Measurements from ENCODE around the gene BCKDHB.

Gene BCKDHB

DNA sequence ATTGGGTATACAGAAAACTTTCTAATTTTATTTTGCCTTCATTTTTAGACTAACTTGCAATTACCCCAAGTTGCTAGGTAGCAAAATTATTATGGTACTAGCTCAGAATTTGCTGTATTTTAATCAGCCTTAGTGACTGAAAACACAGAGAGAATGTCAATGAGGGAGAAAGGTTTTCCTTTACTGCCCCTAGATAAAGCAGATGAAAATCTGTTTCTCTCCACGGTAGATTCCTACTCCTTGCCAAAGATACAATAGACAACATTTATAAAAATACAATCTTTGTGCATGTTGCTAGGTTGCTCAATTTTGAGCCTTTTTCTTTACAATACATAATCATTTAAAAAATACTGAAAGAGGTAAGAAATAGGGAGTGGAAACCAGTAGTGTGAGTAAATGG is 222.2 kb downstream of the BCKDHB start:
- DNase-seq (ENCODE audit: low read depth in 3 of 3, low spot score in 1 of 3) = no peak

DNA sequence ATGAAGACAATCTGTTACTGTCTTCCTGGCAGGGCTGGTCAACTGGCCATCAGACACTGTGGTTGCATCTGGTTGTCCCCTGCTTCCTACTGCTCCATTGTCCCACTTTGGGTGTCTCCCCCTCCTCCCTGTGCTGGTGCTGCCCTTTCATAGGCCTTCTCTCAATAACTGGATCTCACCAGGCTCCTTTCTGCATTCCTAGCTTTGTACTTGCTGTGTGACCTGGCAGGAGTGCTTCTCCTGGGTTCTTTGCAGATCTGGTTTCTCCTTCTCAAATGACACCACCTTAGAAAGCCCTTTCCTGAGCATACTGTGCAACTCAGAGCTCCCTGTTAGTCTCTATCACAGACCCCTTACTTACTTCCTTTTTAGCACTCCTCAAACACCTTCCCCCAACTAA is 223.0 kb downstream of the BCKDHB start:
- DNase-seq (ENCODE audit: low read depth in 3 of 3, low spot score in 1 of 3) = no peak

DNA sequence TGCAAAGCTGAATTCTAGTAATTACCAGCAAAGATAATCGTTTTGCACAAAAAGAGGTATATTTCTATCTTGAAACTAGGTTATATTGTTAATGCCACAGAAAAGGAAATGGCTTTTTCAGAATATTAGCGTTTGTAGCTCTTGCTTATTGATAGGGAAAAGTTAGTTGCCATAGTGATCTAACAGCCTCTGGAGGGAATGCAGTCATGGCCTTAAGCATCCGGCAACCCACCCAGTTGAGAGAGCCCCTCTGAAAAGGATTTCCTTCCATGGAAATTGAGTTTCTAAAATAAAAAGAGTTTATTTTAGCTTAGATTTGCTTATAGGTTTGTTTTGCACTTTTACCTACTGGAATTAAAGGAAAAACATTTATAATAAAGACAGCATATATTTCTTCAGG is 224.5 kb downstream of the BCKDHB start:
- DNase-seq (ENCODE audit: low read depth in 3 of 3, low spot score in 1 of 3) = no peak

DNA sequence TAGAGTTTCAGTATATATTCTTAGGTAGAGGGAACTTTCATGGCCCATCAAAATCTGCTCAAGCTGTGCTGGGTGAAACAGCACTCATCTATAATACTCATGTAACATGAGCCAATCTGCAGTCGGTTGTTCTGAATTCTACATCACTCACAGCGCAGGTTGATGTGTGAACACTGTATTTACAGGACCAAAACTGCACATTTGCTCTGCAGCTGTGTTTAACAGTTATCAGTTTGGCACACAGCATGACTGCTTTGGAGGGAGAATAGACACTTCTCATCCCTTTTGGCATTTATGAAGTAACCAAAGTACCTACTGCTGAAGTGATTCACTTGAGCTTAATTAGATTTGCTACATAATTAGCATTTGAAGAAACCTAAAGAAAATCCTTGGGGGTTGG is 225.1 kb downstream of the BCKDHB start:
- no peak for DNase-seq (ENCODE audit: low read depth in 3 of 3, low spot score in 1 of 3)

DNA sequence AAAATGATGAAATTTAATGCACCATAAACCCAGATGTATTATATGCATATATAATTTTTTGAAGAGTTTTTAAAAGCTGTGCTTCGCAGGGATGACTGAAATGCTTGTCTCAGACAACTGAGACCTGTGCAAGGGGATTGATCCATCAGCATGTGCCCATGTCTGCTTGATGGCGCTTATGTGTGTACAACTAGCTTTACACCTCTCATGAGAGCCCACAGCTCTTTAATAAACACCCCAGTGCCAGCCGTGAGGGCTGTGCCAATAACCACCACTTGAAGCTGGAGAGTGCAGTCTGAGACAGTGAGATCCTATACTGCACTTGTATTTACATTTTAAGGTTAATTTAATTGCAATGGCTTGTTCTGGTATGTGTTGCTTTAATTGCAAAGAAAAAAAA is 225.5 kb downstream of the BCKDHB start:
- DNase-seq (ENCODE audit: low read depth in 3 of 3, low spot score in 1 of 3) = no peak

DNA sequence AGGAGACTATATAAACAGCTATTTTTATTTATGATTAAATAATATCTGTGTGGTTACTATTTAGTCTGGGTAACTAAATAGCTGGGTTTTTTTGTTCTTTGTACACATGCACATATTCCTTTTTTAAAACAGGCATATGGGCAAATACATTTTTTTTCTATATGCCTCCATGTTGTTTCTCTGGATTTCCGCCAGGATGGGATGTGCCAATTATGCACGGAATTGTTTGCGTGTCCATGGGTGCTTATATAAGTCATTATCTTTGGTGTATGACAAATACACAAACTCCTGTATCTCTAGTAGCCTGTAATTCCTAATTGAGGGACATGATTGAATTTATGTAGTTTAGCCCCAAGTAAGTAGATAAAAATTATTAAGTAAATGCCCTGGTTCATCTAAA is 226.9 kb downstream of the BCKDHB start:
- no peak for DNase-seq (ENCODE audit: low read depth in 3 of 3, low spot score in 1 of 3)

DNA sequence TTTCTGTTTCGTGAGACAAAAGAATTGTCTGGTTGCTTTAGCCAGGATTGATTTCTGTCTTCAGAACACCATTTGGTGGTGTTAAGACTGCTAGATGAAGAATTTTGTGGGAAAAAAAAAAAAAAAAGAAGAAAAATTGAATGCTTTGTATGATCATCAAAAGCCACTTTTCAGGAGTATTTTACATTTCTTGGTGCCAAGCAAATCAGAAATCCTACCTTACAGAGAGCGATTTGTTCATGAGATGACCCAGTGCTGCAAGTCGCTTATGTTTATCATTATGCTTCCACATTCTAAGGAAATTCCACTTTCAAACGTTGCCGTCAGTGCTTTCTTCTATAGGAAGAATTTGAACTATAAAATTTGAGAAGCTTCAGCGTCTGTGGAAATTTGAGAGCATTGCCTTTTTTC is 228.7 kb downstream of the BCKDHB start:
- no peak for DNase-seq (ENCODE audit: low read depth in 3 of 3, low spot score in 1 of 3)

DNA sequence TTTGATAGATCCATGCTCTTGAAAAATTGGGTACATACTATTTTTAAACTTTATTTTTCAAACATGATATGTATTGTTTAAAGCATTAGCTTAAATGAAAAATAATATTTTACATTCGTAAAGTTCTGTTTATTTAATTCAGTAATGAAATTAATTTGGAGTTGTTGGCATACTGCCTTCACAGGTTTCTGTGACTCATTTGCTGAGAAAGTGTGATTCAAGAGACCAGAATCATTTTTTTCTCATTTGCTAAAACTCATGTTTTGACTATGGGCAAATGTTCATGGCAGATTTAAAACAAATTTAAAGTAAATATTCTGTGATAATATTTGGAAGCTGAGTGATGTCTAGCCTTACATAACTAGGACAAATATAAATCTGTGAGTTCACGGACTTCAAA is 230.4 kb downstream of the BCKDHB start:
- no peak for DNase-seq (ENCODE audit: low read depth in 3 of 3, low spot score in 1 of 3)

DNA sequence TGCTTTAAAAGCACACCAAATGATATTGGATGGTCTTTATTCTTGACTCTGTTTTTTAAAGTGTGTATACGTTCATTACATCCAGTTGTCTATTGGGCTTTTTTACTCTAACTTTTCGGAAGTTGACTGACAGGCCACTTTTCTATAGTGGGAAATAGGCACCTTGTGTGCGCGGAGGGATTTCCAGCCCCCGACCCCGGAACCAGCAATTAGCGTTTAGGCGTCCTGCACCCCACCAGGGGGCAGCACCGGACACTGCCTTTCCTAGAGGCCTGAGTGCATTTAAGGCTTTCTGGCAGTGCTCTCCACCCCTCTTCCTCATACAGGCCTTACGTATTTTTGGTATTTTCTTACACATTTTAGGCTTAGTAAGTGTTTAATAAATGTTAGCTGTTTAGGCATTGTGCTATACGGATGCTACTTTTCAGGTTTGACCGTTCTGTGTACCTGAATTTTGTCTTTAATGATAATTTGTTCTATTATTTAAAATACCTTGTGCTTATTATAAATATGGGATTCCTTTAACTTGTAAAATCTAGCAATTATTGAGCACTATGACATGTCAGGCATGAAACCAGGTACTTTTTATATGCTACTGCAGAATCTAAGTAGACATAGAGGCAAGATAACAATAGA is 231.8 kb downstream of the BCKDHB start:
- DNase-seq (ENCODE audit: low read depth in 3 of 3, low spot score in 1 of 3) = peak; percentile 18 to 63 (median 35)

DNA sequence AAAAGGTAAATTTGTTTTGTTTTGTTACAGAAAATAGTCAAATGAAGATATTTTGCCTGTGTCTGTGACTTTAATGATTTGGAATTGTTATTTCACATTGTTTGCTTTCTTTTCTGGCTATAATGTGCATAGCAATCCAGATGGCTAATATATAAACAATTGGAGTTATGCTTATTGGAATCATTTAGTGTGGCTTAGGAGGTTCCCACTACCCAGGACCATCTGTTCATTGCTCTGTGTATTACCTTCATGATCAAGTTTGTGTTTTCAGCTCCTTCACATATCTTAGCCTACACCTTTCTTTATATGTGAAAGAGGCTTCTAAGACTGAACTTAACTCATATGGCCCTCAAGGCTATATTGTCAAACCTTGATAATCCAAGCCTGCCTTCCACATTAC is 232.9 kb downstream of the BCKDHB start:
- DNase-seq (ENCODE audit: low read depth in 3 of 3, low spot score in 1 of 3) = no peak

DNA sequence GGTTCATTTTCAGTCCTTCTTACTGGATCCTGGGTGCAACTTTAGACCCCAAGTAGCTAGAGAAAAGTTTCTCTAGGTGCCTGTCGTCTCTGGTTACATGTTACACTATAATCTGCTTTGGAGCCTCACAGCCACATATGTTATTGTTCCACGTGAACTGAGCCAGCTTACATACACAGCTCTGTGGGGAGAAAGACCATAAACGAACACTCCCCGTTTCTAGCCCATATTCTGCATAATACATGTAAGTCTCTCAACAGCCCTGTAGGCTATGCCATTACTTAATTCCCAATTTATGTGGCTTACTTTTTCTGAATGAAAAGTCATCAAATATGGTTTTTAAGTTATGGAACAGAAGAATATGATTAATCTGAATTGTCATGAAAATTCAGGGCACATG is 233.8 kb downstream of the BCKDHB start:
- no peak for DNase-seq (ENCODE audit: low read depth in 3 of 3, low spot score in 1 of 3)

DNA sequence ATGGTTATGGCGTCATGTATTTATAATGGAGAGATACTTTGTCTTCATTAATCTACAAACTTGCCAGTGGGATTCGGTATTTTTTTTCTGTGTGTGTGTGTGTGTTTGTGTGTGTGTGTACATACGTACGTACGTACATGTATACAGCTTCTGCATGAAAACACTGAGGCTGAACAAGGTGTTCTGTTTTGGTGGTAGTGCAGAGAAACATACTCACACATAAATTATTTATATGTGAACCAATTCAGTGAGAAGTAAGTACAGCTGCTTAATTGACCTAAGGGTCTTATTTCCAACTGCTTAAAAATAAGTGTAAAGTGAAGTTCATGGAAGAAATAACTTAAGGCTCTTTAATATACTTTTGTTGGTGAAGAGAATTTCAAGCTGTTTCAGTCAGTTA is 234.2 kb downstream of the BCKDHB start:
- no peak for DNase-seq (ENCODE audit: low read depth in 3 of 3, low spot score in 1 of 3)

DNA sequence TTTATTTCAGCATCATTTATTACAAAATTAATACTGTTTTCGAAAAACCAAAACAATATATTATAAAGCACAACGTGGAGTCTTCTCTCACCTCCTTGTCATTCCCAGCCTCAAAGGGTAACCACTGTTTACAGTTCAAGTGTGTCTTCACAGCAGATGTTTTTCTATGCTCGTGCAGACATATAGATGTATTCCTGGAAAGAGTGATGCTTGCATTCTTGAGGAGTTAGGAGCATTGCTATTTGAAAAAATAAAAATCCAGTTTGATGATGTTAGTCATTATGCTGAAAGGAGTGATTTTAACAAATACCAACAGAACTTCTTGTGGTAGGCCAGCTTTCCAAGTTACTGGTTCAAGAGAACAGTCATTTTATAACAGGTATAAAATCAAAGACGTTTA is 234.9 kb downstream of the BCKDHB start:
- DNase-seq (ENCODE audit: low read depth in 3 of 3, low spot score in 1 of 3) = no peak

DNA sequence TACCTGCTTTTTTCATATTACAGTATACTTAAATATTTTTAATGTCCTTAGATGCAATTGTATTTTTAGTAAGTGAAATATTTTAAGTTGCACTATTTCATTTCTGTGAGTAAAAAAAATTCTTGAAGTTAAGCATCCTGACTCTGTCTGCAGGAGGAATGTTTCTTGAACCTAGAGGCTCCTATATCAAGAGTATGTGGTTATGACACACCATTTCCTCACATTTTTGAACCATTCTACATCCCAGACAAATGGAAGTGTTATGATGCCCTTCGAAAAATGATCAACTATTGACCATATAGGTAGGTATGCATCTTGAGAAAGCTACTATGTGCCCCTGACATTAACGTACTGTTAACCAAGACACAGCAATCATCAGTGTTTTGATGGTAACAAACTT is 237.0 kb downstream of the BCKDHB start:
- DNase-seq (ENCODE audit: low read depth in 3 of 3, low spot score in 1 of 3) = no peak

DNA sequence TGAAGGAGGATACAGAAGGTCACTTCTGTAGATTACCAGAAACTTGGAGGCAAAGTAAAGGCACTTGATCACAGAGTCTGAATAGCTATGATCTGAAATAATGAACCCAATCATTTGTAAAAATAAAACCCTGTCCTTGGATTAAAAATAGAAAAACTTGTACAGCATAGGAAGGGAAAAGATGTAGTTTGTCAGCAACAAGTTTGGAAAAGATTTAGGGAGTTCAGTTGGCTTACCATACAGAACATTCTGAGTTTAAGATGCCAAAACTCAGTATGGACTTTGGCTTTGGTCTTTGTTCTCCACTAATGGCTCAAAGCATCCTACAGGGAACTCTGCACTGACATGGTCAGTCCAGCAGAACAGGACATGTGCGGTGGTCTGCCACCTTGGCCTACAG is 240.6 kb downstream of the BCKDHB start:
- no peak for DNase-seq (ENCODE audit: low read depth in 3 of 3, low spot score in 1 of 3)

DNA sequence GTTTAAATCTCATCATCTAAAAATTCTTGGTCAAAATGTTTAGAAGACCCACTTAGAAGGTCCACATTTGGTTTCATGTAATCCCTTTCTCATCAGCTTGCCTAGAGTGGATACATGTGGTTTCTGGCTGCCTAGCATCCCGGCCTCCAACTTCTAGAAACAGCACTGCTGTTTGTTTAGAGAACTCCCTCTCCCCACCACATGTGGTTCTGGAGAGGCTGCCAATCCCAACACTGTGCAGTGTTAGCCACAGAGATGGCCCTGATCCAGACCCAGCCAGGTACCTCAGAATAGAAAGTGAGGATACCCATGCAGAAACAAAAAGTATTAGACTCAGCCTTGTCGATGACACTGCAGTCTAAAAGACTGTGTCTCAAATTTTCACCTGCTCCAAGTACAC is 241.8 kb downstream of the BCKDHB start:
- DNase-seq (ENCODE audit: low read depth in 3 of 3, low spot score in 1 of 3) = no peak

DNA sequence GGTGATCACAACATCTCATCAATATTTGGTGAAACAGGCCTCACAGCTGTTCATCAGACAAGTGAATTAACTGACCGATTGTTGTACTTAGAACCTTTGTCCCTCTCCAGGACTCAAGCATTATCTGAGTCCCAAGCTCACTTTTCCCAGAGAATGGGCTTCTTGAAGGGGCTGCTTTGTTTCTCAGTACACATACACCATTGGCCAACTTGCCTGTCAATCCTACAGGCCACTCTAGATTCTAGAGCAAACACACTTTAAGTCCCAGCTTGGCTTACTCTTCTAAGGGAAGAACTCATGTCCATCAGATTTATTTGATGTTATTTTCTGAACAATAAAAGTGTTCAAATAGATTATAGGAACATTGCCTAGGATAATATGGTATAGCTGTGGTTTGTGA is 249.5 kb downstream of the BCKDHB start:
- no peak for DNase-seq (ENCODE audit: low read depth in 3 of 3, low spot score in 1 of 3)

DNA sequence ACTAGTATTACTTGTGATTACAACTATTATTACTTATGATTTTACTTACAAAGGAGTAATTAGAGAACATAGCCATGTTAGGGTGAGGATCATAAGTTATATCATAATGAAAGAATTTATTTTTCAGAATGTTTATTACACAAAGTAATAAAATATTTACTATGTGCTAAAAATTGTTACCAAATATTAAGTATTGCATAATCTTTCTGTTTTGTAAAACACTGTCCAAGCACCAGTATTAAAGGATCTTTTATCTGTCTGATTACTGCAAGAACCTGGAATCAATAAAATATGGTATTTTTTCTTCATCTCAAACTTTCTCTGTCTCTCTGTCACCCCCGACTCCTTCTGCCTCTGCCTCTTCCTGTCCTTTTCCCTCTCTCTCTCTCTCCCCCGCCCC is 250.1 kb downstream of the BCKDHB start:
- DNase-seq (ENCODE audit: low read depth in 3 of 3, low spot score in 1 of 3) = no peak

DNA sequence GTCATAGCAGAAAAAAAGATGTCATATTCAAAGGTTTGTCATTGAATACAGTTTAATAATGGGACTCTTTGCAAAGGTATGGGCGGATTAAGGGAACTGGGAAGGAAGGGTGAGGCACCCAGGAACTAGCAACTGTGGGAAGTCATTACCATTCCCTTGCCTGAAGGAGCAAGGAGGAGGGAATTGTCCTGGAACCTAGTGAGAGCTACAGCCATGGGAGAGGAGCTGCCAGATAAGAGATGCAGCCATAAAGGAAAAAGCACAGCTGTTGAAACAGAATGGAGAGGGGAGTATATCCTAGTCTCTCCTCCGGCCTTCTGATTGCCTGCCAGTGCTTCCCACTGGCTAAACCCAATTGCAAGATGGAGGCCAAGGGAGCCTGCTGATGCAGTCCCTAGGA is 250.6 kb downstream of the BCKDHB start:
- no peak for DNase-seq (ENCODE audit: low read depth in 3 of 3, low spot score in 1 of 3)

DNA sequence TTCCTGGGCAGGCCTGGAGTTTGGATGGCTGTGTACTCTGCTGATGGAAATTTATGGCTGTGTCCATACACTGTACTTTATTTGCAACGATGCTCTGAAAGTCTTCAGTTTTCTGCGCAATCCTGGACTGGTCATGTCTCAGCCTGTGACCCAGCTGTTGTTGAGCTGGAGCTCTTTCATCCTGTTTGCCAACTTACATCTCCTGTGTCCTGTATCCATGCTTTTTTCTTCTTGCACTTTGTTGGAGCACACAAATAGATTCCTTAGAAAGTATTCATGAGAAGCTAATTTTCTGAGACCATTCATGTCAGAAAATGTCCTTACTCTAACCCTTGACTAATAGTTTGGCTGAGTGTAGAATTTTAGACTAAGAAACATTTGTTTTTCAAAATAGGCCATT is 251.2 kb downstream of the BCKDHB start:
- DNase-seq (ENCODE audit: low read depth in 3 of 3, low spot score in 1 of 3) = no peak

DNA sequence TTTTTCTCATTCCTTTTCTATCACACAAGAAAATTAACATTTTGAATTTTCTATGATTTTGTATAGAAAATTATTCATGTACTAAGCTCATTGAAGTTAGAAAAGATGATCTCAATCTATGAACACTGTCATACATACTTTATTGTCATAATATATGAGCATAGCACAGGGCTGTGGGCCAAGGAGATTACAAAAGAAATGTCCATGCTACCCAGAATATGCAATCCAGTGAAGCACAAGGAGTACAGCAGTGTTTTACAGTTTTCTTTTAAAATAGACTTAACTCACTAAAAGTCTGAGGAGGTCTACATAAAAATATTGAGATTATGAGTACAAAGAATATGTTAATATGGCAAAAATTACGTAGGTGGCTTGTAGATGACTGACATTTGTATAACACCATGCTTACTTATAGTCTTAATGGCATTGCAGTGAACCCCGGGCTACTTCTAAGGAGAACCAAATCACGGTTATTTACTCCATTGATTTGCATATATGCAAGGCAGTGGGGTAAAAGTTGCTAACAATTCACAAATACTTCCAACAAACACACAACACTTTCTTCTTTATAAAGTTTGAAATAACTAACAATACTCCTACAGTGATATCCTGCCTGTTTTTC is 257.1 kb downstream of the BCKDHB start:
- DNase-seq (ENCODE audit: low read depth in 3 of 3, low spot score in 1 of 3) = no peak

DNA sequence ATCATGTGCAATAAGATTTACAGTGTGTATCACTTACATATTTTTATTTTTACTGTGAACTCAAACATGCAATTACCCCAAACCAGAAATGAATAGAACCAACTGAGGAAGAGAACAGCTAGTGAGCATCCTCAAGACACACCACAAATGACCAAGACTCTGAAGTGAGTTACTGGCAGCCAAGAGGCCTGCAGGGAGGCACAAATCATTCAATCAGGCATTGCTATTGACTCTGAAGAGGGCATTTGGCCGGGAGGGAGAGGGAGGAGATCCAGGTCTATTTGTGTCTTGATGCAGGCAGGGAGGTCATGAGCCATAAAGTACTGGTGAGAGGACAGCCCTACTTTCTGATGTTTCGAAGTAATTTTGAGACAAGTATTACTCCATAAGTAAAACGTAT is 257.7 kb downstream of the BCKDHB start:
- no peak for DNase-seq (ENCODE audit: low read depth in 3 of 3, low spot score in 1 of 3)

DNA sequence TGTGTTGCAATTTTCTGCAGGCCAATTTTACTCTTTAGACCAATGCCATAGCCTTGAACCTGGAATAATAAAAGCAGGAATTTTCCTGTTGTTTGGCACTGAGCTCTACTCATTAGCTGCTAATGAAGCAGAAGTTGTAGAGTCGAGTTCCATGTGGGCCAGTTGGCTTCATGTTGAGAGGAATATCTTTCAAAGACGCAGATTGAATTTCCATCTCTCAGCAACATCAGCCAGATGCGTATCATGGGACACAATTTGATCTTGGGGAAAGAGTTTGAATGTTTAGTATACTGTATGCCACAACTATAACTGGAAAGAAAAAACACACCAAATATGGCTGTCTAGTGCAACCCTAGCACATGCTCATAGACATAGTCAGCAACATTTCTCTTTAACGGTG is 259.6 kb downstream of the BCKDHB start:
- no peak for DNase-seq (ENCODE audit: low read depth in 3 of 3, low spot score in 1 of 3)

All from stimulated activated CD4-positive, alpha-beta T cell treated with anti-CD3 and anti-CD28 coated beads, TNF-alpha, amount 100 ng/mL, for 1 hour (primary cell).